ENCODE data around the gene TMEM42.

DNA sequence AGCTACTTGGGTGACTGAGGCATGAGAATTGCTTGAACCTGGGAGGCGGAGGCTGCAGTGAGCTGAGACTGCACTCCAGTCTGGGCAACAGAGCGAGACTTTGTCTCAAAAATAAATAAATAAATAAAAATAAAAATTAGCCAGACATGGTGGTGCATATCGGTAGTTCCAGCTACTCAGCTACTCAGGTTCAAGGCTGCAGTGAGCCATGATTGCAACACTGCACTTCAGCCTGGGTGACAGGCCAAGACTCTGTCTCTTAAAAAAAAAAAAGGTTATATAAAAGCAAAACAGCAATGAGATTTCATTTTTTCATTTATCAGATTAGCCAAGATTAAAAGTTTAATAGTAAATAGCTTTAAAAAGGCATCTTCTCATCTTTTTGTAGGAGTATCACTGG is 15.6 kb downstream of the TMEM42 start:
- TF ChIP-seq, protein P1, sequence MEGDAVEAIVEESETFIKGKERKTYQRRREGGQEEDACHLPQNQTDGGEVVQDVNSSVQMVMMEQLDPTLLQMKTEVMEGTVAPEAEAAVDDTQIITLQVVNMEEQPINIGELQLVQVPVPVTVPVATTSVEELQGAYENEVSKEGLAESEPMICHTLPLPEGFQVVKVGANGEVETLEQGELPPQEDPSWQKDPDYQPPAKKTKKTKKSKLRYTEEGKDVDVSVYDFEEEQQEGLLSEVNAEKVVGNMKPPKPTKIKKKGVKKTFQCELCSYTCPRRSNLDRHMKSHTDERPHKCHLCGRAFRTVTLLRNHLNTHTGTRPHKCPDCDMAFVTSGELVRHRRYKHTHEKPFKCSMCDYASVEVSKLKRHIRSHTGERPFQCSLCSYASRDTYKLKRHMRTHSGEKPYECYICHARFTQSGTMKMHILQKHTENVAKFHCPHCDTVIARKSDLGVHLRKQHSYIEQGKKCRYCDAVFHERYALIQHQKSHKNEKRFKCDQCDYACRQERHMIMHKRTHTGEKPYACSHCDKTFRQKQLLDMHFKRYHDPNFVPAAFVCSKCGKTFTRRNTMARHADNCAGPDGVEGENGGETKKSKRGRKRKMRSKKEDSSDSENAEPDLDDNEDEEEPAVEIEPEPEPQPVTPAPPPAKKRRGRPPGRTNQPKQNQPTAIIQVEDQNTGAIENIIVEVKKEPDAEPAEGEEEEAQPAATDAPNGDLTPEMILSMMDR (IDR thresholded peaks at IDR 0.05; ENCODE audit: control extremely low read depth in 1 of 3, insufficient read depth in 1 of 3, low read depth in 1 of 3, low read length in 3 of 3), result no peak
- TF ChIP-seq TAF1 (IDR thresholded peaks at IDR 0.05; ENCODE audit: low read depth, low read length) (no peak), NRF1 (IDR thresholded peaks at IDR 0.05; ENCODE audit: low read depth, low read length) (no peak), POLR2AphosphoS5 (IDR thresholded peaks at IDR 0.05; ENCODE audit: low read depth, low read length) (no peak), RAD21 (IDR thresholded peaks at IDR 0.05 in 1 of 2, conservative IDR thresholded peaks at IDR 0.05 in 1 of 2; ENCODE audit: low read depth in 2 of 2, low read length in 2 of 2) (no peak), POLR2A (IDR thresholded peaks at IDR 0.05; ENCODE audit: control extremely low read depth in 1 of 2, low read depth in 2 of 2, low read length in 2 of 2) (no peak), ZNF274 (IDR thresholded peaks at IDR 0.05; ENCODE audit: borderline replicate concordance, extremely low read depth, low read length) (no peak), RFX5 (IDR thresholded peaks at IDR 0.05; ENCODE audit: borderline replicate concordance, low read depth, low read length) (no peak), CHD2 (IDR thresholded peaks at IDR 0.05; ENCODE audit: low read length) (no peak), SP2 (IDR thresholded peaks at IDR 0.05; ENCODE audit: low read length) (no peak), CEBPB (IDR thresholded peaks at IDR 0.05; ENCODE audit: low read depth, low read length) (no peak), EZH2 (IDR thresholded peaks at IDR 0.05; ENCODE audit: low read depth, low read length, severe bottlenecking) (no peak), EGR1 (IDR thresholded peaks at IDR 0.05; ENCODE audit: borderline replicate concordance, low read depth, low read length) (no peak), EP300 (IDR thresholded peaks at IDR 0.05; ENCODE audit: borderline replicate concordance in 1 of 2, low read depth in 2 of 2, low read length in 2 of 2) (no peak)

Measured in H1 (cell line).